RCC 7860 (cell line): Measurements from ENCODE around the gene EPN1.

Experiments
- DNase-seq: peaks from one replicate; pipeline ENCODE4 v3.0.0-alpha.2; 2015; ENCODE audit warnings: low spot score
- FAIRE-seq: peaks from 2 replicates; lab custom pipeline; 2012; peaks lifted over from hg19 to GRCh38; lab: Jason Lieb, UNC

The EPN1 gene

DNA sequence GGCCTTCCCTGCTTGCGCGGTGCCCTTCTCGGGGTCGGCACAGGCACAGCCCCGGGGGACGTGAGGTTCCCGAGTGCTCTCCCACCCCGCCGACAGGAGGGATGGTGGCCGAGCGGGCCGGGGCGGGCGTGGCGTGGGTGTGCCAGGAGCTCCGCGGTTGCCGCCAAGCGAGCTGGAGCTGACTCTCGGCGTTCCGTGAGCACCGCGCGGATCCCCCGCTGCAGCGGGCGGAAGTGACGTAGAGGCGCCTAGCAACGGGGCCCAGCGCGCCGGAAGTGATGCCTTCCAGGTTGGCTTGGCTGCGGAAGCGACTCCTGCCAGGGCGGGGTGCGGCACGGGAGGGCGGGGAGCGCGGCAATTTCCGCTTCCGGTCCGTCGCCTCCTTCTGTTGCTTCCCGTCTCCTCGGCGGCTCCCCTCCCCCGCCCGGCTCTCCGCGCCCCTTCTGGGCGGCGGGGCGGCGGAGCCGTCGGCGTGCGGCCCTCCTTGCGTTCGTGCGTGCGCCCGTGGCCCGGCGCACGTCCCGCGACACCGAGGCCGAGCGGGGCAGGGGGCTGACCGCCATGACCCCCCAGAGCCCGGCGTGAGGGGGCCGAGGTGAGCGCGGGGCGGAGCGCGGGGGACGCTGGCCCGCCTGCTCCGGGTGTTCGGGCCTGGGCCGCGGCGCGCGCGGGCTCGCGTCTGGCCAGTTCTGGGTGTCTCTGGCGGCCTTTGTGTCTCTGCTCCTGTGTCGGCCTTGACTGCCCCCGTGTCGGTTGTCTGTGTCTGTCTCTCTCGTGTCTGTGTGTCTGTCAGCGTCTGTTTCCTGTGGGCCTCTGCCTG lies at the start of gene EPN1:
Gene EPN1 (plus strand): TSS at position 386 of the 820 bp plus-strand sequence. CDS start 3,402 bp downstream, outside the sequence.
- no peak for FAIRE-seq

DNA sequence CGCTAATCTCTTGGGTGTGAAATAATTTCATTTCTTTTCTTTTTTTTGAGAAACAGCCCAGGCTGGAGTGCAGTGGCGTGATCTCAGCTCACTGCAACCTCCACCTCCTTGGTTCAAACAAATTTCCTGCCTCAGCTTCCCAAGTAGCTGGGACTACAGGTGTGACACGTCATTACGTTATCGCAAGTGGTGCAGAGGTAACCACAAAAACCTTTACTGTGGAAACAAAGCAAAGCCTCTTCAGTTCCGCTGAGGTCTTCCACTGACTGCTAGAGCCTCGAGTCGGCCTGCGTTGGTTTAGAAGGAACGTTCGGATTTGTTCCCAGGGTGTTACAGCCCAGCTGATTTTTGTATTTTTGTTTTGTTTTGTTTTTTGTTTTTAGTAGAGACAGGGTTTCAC lies 48.7 kb upstream of the EPN1 start:
- FAIRE-seq, result no peak
- no peak for DNase-seq

More for the DNA sequence above, at the start of gene EPN1:
- peak; percentile 84 for DNase-seq

DNA sequence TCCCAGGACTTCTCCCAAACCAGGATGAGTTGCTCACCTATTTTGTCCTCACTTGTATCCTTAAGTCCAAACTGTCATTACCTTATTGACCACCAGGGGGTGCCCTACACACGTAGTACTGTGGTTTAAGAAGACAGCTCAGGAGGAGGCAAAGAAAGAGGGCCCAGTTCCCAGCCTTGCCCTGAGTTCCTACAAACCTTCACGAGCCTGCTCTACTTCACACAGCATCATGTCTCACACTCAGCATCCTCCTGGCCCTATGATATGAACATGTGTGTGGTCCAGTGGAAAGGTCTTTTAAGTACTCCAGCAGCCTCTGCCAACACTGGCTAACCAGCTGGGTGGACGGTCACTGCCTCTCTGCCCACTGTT lies 42.6 kb upstream of the EPN1 start:
- FAIRE-seq, result no peak
- DNase-seq, result peak; percentile 62

DNA sequence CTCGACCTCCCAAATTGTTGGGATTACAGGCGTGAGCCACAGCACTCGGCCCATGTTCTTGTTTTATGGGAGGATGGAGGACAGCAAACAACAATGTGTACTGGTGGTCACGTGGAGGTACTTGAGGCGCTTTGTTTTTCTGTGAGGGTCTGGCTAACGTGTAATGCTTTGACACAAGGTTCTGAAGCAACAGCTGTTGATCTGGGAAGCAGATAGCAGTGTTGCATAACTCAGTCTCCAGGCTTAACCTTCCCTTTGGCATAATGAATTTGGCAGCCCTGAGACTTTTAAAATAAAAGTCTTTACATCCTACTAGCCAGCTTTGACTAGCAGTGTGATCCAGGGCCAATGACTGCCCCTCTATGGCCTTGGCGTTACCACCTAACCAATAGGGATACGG lies 41.2 kb upstream of the EPN1 start:
- FAIRE-seq (no peak), DNase-seq (no peak)

DNA sequence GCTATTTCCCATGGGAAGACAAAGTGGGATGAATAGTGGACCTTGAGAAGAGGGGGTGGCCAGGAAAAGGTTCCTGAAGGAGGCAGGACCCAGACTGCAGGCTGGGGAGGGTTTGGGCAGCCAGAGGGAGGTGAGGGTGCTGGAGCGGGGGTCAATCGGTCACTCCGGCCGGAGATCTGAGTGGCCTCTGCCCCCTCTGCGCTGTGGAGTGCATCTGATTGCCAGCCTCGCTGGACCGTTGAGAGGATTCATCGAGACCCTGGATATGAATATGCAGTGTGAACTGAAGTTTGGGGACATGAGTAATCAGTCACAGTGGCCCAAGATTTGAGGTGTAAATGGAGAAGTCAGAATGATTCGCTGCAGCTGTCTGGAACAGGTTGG lies 39.7 kb upstream of the EPN1 start:
- no peak for FAIRE-seq
- no peak for DNase-seq

GRCh38 chr19:55635856-55636440 lies 39.1 kb upstream of the EPN1 start:
- DNase-seq (no peak), FAIRE-seq (no peak)

DNA sequence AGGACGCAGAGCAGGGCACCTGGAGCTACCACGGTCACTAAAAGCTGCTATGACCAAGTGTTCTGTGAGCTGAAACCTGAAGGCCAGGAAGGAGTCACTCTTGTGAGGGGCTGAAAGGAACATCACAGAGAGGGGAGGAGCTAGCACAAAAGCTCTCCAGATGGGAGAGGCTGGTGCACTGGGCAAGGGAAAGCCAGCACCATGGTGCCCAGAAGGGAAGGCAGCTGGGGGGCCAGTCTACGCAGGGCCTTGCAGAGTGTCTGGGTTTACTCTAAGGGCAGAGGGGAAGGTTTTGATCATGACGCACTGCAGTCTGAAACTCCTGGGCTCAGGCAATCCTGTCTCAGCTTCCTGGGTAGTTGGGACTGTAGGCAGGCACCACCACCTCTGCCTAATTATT lies 38.3 kb upstream of the EPN1 start:
- DNase-seq (no peak), FAIRE-seq (no peak)

GRCh38 chr19:55637534-55637933 lies 37.5 kb upstream of the EPN1 start:
- DNase-seq, result no peak
- FAIRE-seq, result no peak

DNA sequence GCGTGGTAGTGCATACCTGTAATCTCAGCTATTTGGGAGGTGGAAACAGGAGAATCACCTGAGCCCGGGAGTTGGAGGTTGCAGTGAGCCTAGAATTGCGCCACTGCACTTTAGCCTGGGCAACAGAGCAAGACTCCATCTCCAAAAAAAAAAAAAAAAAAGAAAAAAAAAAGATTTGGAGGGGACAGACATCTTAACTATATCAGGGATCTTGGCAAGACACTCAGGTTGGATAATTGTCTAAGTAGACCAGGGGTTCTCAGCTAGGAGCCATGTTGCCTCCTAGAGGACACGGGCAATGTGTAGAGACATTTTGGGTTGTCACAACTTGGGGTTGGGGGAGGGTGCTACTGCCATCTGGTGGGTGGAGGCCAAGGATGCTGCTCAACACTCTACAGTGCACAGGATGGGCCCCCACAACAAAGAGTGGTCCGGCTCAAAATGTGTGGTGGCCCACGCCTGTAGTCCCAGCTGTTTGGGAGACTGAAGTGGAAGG lies 36.1 kb upstream of the EPN1 start:
- DNase-seq (no peak), FAIRE-seq (no peak)

- DNase-seq (no peak), FAIRE-seq (no peak)
Observed at GRCh38 chr19:55640043-55640576, 34.9 kb upstream of the EPN1 start.

GRCh38 chr19:55640577-55641425 lies 34.2 kb upstream of the EPN1 start, which contains the start of gene ZNF580:
ZNF580 (plus strand) TSS chr19:55641002; CDS start chr19:55642509, 1,507 bp downstream.
- FAIRE-seq, result no peak

DNA sequence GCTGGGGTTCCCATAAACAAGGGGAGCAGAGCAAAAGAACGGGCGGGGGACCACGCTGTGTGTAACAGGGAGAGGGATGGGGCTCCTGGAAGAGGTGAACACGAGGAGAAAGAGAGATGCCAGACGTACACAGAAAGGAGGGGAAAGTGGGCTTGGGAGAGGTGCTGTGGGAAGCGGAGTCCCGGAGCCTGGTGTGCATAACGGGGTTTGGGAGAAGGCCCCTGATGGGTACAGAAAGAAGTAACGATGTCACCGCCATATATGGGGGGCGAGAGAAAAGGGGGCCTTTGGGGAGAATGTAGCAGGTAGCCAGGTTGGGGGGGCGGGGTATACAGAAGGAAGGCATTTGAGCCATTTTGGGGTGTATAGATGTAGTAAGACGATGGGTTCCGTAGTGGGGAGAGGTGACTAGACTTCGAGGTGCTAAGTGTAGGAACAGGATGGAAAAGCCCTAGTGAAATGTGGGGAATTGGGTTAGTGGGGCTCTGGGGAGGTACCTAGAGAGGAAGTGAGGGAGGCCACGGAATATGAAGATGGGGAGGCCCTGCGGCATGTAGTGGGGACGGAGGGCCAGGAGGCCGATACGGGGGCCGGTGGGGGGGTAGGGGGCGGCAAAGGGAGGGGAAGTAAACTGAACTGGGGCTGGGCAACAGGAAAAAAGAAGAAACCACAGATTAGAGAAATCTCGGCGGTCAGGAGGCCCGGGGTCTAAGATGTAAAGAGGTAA lies 33.4 kb upstream of the EPN1 start:
- FAIRE-seq (no peak), DNase-seq (no peak)

More at GRCh38 chr19:55640577-55641425, 34.2 kb upstream of the EPN1 start, which contains the start of gene ZNF580:
- peak; percentile 53 for DNase-seq

GRCh38 chr19:55642153-55643002 lies 32.6 kb upstream of the EPN1 start:
- no peak for FAIRE-seq

GRCh38 chr19:55643003-55643886 lies 31.8 kb upstream of the EPN1 start, which contains the start of gene ZNF581:
ZNF581 (plus strand) TSS chr19:55643649; CDS start chr19:55644572, 923 bp downstream.
- DNase-seq (peak; percentile 59), FAIRE-seq (no peak)

More at GRCh38 chr19:55642153-55643002, 32.6 kb upstream of the EPN1 start:
- DNase-seq, result no peak

DNA sequence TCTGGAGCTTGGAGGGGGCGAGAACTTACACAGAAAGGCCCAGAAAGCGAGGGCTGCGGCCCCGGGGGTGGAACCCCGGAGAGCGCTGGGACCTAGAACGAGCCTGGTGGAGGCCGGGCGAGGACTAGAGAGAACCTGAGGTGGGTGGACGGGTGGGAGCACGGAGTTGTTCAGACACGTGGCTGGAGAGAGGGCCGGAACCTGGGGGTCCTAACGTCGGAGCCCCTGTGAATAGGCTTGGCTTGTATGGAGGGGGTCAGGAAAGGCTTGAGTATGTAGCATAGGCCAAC lies 31.2 kb upstream of the EPN1 start:
- FAIRE-seq, result no peak

DNA sequence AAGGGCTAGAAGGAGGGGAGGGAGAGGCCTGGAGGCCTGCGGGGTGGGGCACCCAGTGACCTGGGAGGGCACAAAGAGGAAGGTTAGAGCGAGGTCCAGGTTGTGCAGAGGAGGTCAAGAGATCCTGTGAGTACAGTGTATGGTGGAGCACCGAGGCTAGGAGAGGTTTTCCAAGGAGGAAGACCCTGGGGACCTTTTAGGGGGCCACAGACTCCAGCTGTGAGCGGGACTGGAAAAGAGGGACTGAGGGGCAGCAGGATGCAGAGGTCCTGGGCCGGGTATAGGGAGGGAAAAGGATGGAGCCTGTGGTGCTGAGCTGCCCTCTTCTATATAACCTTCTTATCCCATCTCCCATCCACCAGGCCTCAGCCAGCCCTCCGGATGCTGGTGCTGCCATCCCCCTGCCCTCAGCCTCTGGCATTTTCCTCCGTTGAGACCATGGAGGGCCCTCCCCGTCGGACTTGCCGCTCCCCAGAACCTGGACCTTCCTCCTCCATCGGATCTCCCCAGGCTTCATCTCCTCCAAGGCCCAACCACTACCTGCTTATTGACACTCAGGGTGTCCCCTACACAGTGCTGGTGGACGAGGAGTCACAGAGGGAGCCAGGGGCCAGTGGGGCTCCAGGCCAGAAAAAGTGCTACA lies 30.7 kb upstream of the EPN1 start:
- DNase-seq, result no peak
- no peak for FAIRE-seq

More for the DNA sequence above, 31.2 kb upstream of the EPN1 start:
- DNase-seq, result no peak

GRCh38 chr19:55644842-55645511 lies 30.0 kb upstream of the EPN1 start:
- DNase-seq, result no peak
- FAIRE-seq, result no peak
